GM04503 (cell line): ENCODE data around the gene FBXO28.

ENCODE experiments used
- DNase-seq: peaks from one replicate; pipeline ENCODE4 v3.0.0-alpha.2; 2012; ENCODE audit warnings: low read depth

Gene FBXO28

GRCh38 chr1:224095867-224096266, 18.0 kb upstream of the FBXO28 start:
- no peak for DNase-seq

- no peak for DNase-seq
Observed at GRCh38 chr1:224096773-224097172, 17.1 kb upstream of the FBXO28 start.

GRCh38 chr1:224098007-224098406, 15.9 kb upstream of the FBXO28 start:
- no peak for DNase-seq

GRCh38 chr1:224106568-224107281, 7.2 kb upstream of the FBXO28 start:
- DNase-seq = no peak

- DNase-seq = no peak
Observed at GRCh38 chr1:224107282-224107625, 6.7 kb upstream of the FBXO28 start.

GRCh38 chr1:224108991-224109390, 4.9 kb upstream of the FBXO28 start:
- DNase-seq = no peak

- DNase-seq = no peak
Observed at GRCh38 chr1:224109981-224110380, 3.9 kb upstream of the FBXO28 start.

GRCh38 chr1:224113005-224113404, 906 bp upstream of the FBXO28 start:
- DNase-seq = no peak

- no peak for DNase-seq
Observed at GRCh38 chr1:224113545-224113917, 380 bp upstream of the FBXO28 start.

GRCh38 chr1:224114787-224115175, 870 bp downstream of the FBXO28 start:
- no peak for DNase-seq

GRCh38 chr1:224116131-224116530, 2.2 kb downstream of the FBXO28 start:
- DNase-seq = no peak

GRCh38 chr1:224118688-224119087, 4.8 kb downstream of the FBXO28 start:
- DNase-seq = no peak

GRCh38 chr1:224123136-224123535, 9.2 kb downstream of the FBXO28 start:
- DNase-seq = no peak

GRCh38 chr1:224124220-224124619, 10.3 kb downstream of the FBXO28 start:
- no peak for DNase-seq

GRCh38 chr1:224127925-224128819, 14.3 kb downstream of the FBXO28 start:
- DNase-seq = no peak

GRCh38 chr1:224131253-224131652, 17.3 kb downstream of the FBXO28 start:
- no peak for DNase-seq

- DNase-seq = no peak
Observed at GRCh38 chr1:224132901-224133300, 19.0 kb downstream of the FBXO28 start.

- no peak for DNase-seq
Observed at GRCh38 chr1:224133741-224134299, 19.9 kb downstream of the FBXO28 start.

GRCh38 chr1:224137518-224137917, 23.6 kb downstream of the FBXO28 start:
- no peak for DNase-seq

GRCh38 chr1:224138198-224138597, 24.3 kb downstream of the FBXO28 start:
- DNase-seq = no peak

- no peak for DNase-seq
Observed at GRCh38 chr1:224141693-224142092, 27.8 kb downstream of the FBXO28 start.

GRCh38 chr1:224149709-224150108, 35.8 kb downstream of the FBXO28 start:
- no peak for DNase-seq

- no peak for DNase-seq
Observed at GRCh38 chr1:224151117-224151516, 37.2 kb downstream of the FBXO28 start.
